ENCODE data around the gene CLCN2.

The CLCN2 gene

DNA sequence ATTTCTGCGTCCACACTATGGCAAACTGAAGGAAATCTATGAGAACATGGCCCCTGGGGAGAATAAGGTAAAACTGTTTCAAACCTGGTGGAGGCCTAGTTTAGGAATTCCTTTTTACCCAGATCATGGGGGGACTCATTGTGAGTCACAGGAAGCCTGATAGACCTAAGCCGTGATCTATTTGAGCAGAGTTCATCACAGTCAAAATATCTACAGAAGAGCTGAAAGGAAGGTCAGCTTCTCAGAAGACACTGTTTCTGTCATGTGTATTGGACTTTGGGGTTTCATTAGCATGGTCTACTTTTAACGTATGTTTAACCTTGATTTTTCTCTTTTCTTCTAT, 61.1 kb downstream of the CLCN2 start:
- H3K4me1 ChIP-seq (ENCODE audit: insufficient read depth, low read length) = peaks cover 6% of the 10 kb centered on the region; the same call in 1 of the 2 replicates
- H3K9me3 ChIP-seq (ENCODE audit: control insufficient read depth, insufficient read depth, low read length) = no peaks in the 10 kb centered on the region
- H3K9ac ChIP-seq (ENCODE audit: low read depth, low read length) = peak overlapping the region; percentile 90; the same call in 1 of the 2 replicates
- H3K36me3 ChIP-seq (ENCODE audit: insufficient read depth, low read length) = peaks cover 40% of the 10 kb centered on the region

DNA sequence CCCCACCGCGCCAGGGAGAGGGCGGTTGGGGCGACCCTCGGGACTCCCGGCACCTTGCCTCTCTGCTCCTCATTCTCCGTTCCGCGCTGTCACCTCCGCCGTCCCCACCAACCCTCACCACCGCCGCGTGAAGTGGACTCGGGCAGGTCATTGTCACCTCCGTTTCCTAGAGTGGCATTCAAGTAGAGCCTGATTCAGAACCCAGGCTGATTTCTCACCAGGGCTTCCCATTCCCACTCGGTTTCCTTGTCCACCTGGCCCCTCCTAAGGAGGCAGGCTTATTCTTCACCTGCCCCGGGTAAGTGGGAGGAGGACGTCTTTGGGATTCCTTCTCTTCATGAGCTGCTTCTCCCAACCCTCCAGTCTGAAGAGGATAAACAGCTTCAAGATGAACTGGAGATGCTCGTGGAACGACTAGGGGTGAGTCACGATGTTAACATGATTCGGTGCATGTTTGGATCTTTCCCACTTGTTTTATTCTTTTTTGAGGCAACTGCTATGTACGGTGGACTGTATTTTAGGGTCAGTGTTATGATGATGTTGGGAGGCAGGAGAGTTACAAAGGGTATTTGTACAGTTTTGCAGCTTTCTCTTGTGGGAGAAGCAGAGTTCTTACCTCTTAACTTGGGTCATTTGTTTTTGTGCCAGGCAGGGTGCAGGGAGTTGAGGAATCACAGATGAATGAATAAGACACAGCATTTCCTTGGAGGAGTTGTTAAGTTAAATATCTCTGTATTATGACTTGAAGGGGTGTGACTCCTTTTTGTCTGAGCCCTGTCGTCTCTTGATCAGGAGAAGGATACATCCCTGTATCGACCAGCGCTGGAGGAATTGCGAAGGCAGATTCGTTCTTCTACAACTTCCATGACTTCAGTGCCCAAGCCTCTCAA, 61.7 kb downstream of the CLCN2 start:
- Histone ChIP-seq H3K36me3 (ENCODE audit: insufficient read depth, low read length) (peaks cover 38% of the 10 kb centered on the region), H3K9ac (ENCODE audit: low read depth, low read length) (peak overlapping the region; percentile 90), H3K4me1 (ENCODE audit: insufficient read depth, low read length) (peaks cover 6% of the 10 kb centered on the region; the same call in 1 of the 2 replicates), H3K9me3 (ENCODE audit: control insufficient read depth, insufficient read depth, low read length) (no peaks in the 10 kb centered on the region)

DNA sequence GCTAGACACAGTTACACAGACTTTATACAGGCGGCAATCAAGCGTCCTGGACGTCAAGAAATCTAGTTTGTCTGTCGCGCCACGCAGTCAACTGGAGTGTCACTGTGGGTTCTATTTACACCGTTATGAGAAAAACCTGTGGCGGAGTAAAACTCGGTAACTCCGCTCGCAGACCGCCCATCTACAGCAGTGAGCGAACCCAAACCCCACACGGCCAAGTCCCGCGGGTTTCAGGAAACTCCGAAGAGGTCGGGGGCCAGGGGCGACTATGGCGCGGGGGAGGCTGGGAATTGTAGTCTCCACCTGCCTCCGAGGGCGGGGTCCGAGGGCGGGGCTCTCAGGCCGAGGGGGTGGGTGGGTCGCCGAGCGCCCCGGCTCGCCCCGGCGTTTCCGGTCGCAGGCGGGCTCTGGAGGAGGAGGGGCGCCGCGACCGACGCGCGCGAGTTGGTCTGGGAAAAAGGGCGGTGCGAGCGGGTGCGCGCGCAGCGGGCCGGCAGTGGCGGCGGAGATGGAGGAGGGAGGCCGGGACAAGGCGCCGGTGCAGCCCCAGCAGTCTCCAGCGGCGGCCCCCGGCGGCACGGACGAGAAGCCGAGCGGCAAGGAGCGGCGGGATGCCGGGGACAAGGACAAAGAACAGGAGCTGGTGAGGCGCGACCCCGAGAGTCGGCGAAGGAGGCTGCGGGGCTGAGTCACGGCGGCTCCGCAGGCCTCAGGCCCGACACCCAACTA, 62.5 kb downstream of the CLCN2 start, which contains the start of gene PSMD2:
PSMD2 (plus strand) TSS at position 483 of the 729 bp plus-strand sequence; CDS start at position 509, 26 bp downstream.
- H3K9me3 ChIP-seq (ENCODE audit: control insufficient read depth, insufficient read depth, low read length) = no peaks in the 10 kb centered on the region
- peaks cover 30% of the 10 kb centered on the region for H3K36me3 ChIP-seq (ENCODE audit: insufficient read depth, low read length)
- H3K4me1 ChIP-seq (ENCODE audit: insufficient read depth, low read length) = peaks cover 6% of the 10 kb centered on the region; the same call in 1 of the 2 replicates
- peak within 1 kb of the TSS; percentile 90 for H3K9ac ChIP-seq (ENCODE audit: low read depth, low read length)

DNA sequence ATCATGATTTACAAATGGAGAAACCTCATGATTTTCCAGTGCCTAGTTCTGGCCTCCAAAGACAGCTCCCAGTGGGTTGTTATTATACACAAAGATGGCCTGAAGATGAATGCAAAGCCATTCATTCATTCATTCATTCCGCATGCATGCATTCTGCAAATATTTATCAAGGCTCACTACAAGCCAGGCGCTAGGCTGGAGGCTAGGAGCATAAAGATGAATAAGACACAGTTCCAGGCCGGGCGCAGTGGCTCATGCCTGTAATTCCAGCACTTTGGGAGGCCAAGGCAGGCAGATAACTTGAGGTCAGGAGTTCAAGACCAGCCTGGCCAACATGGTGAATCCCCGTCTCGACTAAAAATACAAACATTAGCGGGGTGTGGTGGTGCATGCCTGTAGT, 64.8 kb downstream of the CLCN2 start:
- no peaks in the 10 kb centered on the region for H3K9me3 ChIP-seq (ENCODE audit: control insufficient read depth, insufficient read depth, low read length)

More for the DNA sequence above, 64.8 kb downstream of the CLCN2 start:
- Histone ChIP-seq H3K9ac (ENCODE audit: low read depth, low read length) (no peak overlapping the region), H3K36me3 (ENCODE audit: insufficient read depth, low read length) (peaks cover 7% of the 10 kb centered on the region; the same call in 1 of the 2 replicates), H3K4me1 (ENCODE audit: insufficient read depth, low read length) (peaks cover 6% of the 10 kb centered on the region; the same call in 1 of the 2 replicates)

Measured in ES-I3 (cell line).